ENCODE measurements around the gene NUFIP2.

The NUFIP2 gene

GRCh38 chr17:29255926-29256522 lies 37.9 kb downstream of the NUFIP2 start:
- H3K4me3 Mint-ChIP-seq, result no peak overlapping the region
- peaks cover 20% of the 10 kb centered on the region for H3K4me1 Mint-ChIP-seq (ENCODE audit: low read depth)
- H3K36me3 Mint-ChIP-seq, result peaks cover 3% of the 10 kb centered on the region
- no peaks in the 10 kb centered on the region for H3K9me3 Mint-ChIP-seq (ENCODE audit: low read depth)
- peak overlapping the region; percentile 75 for H3K27ac Mint-ChIP-seq
- H3K27me3 Mint-ChIP-seq, result no peaks in the 10 kb centered on the region

GRCh38 chr17:29253037-29253436 lies 40.9 kb downstream of the NUFIP2 start:
- Mint-ChIP-seq H3K4me3 (no peak overlapping the region), H3K36me3 (peaks cover 3% of the 10 kb centered on the region), H3K4me1 (ENCODE audit: low read depth) (peaks cover 10% of the 10 kb centered on the region), H3K9me3 (ENCODE audit: low read depth) (no peaks in the 10 kb centered on the region), H3K27me3 (no peaks in the 10 kb centered on the region), H3K27ac (peak overlapping the region; percentile 52)

- Mint-ChIP-seq H3K4me1 (ENCODE audit: low read depth) (peaks cover 9% of the 10 kb centered on the region), H3K4me3 (no peak overlapping the region), H3K36me3 (peaks cover 3% of the 10 kb centered on the region), H3K9me3 (ENCODE audit: low read depth) (no peaks in the 10 kb centered on the region), H3K27ac (peak overlapping the region; percentile 46), H3K27me3 (no peaks in the 10 kb centered on the region)
These were observed 41.7 kb downstream of the NUFIP2 start for GRCh38 chr17:29252101-29252791.

GRCh38 chr17:29251184-29251583 lies 42.8 kb downstream of the NUFIP2 start:
- no peak overlapping the region for H3K27ac Mint-ChIP-seq
- H3K9me3 Mint-ChIP-seq (ENCODE audit: low read depth), result no peaks in the 10 kb centered on the region

GRCh38 chr17:29250666-29251065 lies 43.3 kb downstream of the NUFIP2 start:
- no peaks in the 10 kb centered on the region for H3K9me3 Mint-ChIP-seq (ENCODE audit: low read depth)
- H3K27me3 Mint-ChIP-seq, result no peaks in the 10 kb centered on the region
- peaks cover 3% of the 10 kb centered on the region for H3K36me3 Mint-ChIP-seq
- H3K27ac Mint-ChIP-seq, result no peak overlapping the region
- no peak overlapping the region for H3K4me3 Mint-ChIP-seq
- H3K4me1 Mint-ChIP-seq (ENCODE audit: low read depth), result peaks cover 1% of the 10 kb centered on the region

More at GRCh38 chr17:29251184-29251583, 42.8 kb downstream of the NUFIP2 start:
- H3K4me1 Mint-ChIP-seq (ENCODE audit: low read depth), result peaks cover 3% of the 10 kb centered on the region
- H3K27me3 Mint-ChIP-seq, result no peaks in the 10 kb centered on the region
- peaks cover 3% of the 10 kb centered on the region for H3K36me3 Mint-ChIP-seq
- no peak overlapping the region for H3K4me3 Mint-ChIP-seq

- Mint-ChIP-seq H3K27me3 (no peaks in the 10 kb centered on the region), H3K4me3 (no peak overlapping the region), H3K9me3 (ENCODE audit: low read depth) (no peaks in the 10 kb centered on the region), H3K27ac (no peak overlapping the region), H3K36me3 (no peaks in the 10 kb centered on the region), H3K4me1 (ENCODE audit: low read depth) (peaks cover 1% of the 10 kb centered on the region)
These were observed 45.1 kb downstream of the NUFIP2 start for GRCh38 chr17:29248845-29249244.

- no peak overlapping the region for H3K27ac Mint-ChIP-seq
- peaks cover 1% of the 10 kb centered on the region for H3K4me1 Mint-ChIP-seq (ENCODE audit: low read depth)
- H3K9me3 Mint-ChIP-seq (ENCODE audit: low read depth), result no peaks in the 10 kb centered on the region
- H3K27me3 Mint-ChIP-seq, result no peaks in the 10 kb centered on the region
- H3K36me3 Mint-ChIP-seq, result no peaks in the 10 kb centered on the region
- no peak overlapping the region for H3K4me3 Mint-ChIP-seq
These were observed 46.7 kb downstream of the NUFIP2 start for GRCh38 chr17:29247219-29247618.

GRCh38 chr17:29246628-29247027 lies 47.3 kb downstream of the NUFIP2 start, which contains the start of gene CRYBA1:
CRYBA1 (plus strand) TSS chr17:29246859; CDS start chr17:29246864, 5 bp downstream.
- no peaks in the 10 kb centered on the region for H3K9me3 Mint-ChIP-seq (ENCODE audit: low read depth)
- H3K27me3 Mint-ChIP-seq, result no peaks in the 10 kb centered on the region
- no peak within 1 kb of the TSS for H3K27ac Mint-ChIP-seq
- H3K36me3 Mint-ChIP-seq, result no peaks in the 10 kb centered on the region
- no peaks in the 10 kb centered on the region for H3K4me1 Mint-ChIP-seq (ENCODE audit: low read depth)
- no peak within 1 kb of the TSS for H3K4me3 Mint-ChIP-seq

- H3K27ac Mint-ChIP-seq, result no peak overlapping the region
- H3K36me3 Mint-ChIP-seq, result no peaks in the 10 kb centered on the region
- no peaks in the 10 kb centered on the region for H3K9me3 Mint-ChIP-seq (ENCODE audit: low read depth)
- no peaks in the 10 kb centered on the region for H3K27me3 Mint-ChIP-seq
- H3K4me1 Mint-ChIP-seq (ENCODE audit: low read depth), result peaks cover 6% of the 10 kb centered on the region
- no peak overlapping the region for H3K4me3 Mint-ChIP-seq
These were observed 48.5 kb downstream of the NUFIP2 start for GRCh38 chr17:29245401-29245800.

GRCh38 chr17:29243792-29244191 lies 50.2 kb downstream of the NUFIP2 start:
- H3K4me3 Mint-ChIP-seq, result no peak overlapping the region
- H3K36me3 Mint-ChIP-seq, result no peaks in the 10 kb centered on the region
- H3K4me1 Mint-ChIP-seq (ENCODE audit: low read depth), result peaks cover 8% of the 10 kb centered on the region
- no peaks in the 10 kb centered on the region for H3K27me3 Mint-ChIP-seq
- H3K27ac Mint-ChIP-seq, result no peak overlapping the region
- no peaks in the 10 kb centered on the region for H3K9me3 Mint-ChIP-seq (ENCODE audit: low read depth)

- H3K4me3 Mint-ChIP-seq, result no peak overlapping the region
- H3K27me3 Mint-ChIP-seq, result no peaks in the 10 kb centered on the region
- no peaks in the 10 kb centered on the region for H3K9me3 Mint-ChIP-seq (ENCODE audit: low read depth)
- no peak overlapping the region for H3K27ac Mint-ChIP-seq
- H3K4me1 Mint-ChIP-seq (ENCODE audit: low read depth), result peaks cover 8% of the 10 kb centered on the region
- no peaks in the 10 kb centered on the region for H3K36me3 Mint-ChIP-seq
These were observed 51.2 kb downstream of the NUFIP2 start for GRCh38 chr17:29242790-29243189.

- H3K36me3 Mint-ChIP-seq, result peaks cover 2% of the 10 kb centered on the region
- peaks cover 8% of the 10 kb centered on the region for H3K4me1 Mint-ChIP-seq (ENCODE audit: low read depth)
- no peaks in the 10 kb centered on the region for H3K27me3 Mint-ChIP-seq
- H3K27ac Mint-ChIP-seq, result no peak overlapping the region
- H3K9me3 Mint-ChIP-seq (ENCODE audit: low read depth), result no peaks in the 10 kb centered on the region
- no peak overlapping the region for H3K4me3 Mint-ChIP-seq
These were observed 51.9 kb downstream of the NUFIP2 start for GRCh38 chr17:29242051-29242450.

GRCh38 chr17:29240968-29241963 lies 52.7 kb downstream of the NUFIP2 start:
- H3K9me3 Mint-ChIP-seq (ENCODE audit: low read depth), result no peaks in the 10 kb centered on the region
- H3K27ac Mint-ChIP-seq, result no peak overlapping the region
- no peaks in the 10 kb centered on the region for H3K27me3 Mint-ChIP-seq
- H3K4me3 Mint-ChIP-seq, result no peak overlapping the region
- peaks cover 8% of the 10 kb centered on the region for H3K4me1 Mint-ChIP-seq (ENCODE audit: low read depth)
- H3K36me3 Mint-ChIP-seq, result peaks cover 2% of the 10 kb centered on the region

- Mint-ChIP-seq H3K9me3 (ENCODE audit: low read depth) (no peaks in the 10 kb centered on the region), H3K4me3 (no peak overlapping the region), H3K36me3 (peaks cover 2% of the 10 kb centered on the region), H3K4me1 (ENCODE audit: low read depth) (peaks cover 8% of the 10 kb centered on the region), H3K27ac (no peak overlapping the region), H3K27me3 (no peaks in the 10 kb centered on the region)
These were observed 53.5 kb downstream of the NUFIP2 start for GRCh38 chr17:29240477-29240876.
